Measurements from ENCODE around the gene SPINT2. TPM values are rescaled to one million over a fixed set of nuclear protein-coding genes. Genes with fewer than 3 reads are reported as not detected.

The SPINT2 gene
- total RNA-seq, 1 donor from 2014 or later, result 277 TPM

DNA sequence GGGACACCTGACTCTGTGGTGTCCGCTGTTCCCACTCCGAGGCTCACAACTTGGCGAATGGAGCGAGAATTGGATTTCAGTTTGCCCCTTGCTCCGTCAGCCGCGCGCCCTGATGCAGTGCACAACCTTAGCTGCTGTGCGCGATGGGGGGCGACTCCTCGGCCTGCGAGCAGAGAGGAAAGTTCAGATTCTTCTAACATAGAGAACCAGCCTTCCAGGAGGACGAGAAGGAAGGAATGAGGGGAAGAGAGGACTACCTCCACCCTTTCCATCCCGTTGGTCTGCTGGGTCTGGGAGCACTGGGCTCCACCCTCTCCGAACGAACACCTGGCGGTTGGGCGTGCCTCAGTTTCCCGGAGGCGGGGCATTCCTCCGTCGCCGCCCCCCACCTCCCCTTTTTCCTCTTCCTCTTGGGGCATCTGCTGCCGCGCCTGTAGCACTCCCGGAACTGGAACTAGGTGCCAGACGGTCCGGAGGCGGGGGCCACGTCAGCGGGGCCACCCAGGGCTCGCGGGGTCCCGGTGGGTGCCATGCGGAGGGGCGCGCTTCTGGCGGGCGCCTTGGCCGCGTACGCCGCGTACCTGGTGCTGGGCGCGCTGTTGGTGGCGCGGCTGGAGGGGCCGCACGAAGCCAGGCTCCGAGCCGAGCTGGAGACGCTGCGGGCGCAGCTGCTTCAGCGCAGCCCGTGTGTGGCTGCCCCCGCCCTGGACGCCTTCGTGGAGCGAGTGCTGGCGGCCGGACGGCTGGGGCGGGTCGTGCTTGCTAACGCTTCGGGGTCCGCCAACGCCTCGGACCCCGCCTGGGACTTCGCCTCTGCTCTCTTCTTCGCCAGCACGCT is 55.3 kb downstream of the SPINT2 start, which contains the start of gene KCNK6:
Gene KCNK6 (plus strand): TSS at position 425 of the 838 bp plus-strand sequence. CDS start 106 bp downstream, at position 531.
- peaks cover 33% of the 10 kb centered on the region for H3K27me3 Mint-ChIP-seq (ENCODE audit: low read depth)
- peak in 1 of 2 experiments; percentile 52 for DNase-seq (ENCODE audit: low spot score in 2 of 2, unreplicated experiment in 2 of 2)
- H3K4me3 Mint-ChIP-seq, result peak within 1 kb of the TSS; percentile 65
- no peak within 1 kb of the TSS for H3K27ac Mint-ChIP-seq
- H3K36me3 Mint-ChIP-seq, result no peaks in the 10 kb centered on the region
- H3K9me3 Mint-ChIP-seq, result no peaks in the 10 kb centered on the region
- TF ChIP-seq, protein P1, sequence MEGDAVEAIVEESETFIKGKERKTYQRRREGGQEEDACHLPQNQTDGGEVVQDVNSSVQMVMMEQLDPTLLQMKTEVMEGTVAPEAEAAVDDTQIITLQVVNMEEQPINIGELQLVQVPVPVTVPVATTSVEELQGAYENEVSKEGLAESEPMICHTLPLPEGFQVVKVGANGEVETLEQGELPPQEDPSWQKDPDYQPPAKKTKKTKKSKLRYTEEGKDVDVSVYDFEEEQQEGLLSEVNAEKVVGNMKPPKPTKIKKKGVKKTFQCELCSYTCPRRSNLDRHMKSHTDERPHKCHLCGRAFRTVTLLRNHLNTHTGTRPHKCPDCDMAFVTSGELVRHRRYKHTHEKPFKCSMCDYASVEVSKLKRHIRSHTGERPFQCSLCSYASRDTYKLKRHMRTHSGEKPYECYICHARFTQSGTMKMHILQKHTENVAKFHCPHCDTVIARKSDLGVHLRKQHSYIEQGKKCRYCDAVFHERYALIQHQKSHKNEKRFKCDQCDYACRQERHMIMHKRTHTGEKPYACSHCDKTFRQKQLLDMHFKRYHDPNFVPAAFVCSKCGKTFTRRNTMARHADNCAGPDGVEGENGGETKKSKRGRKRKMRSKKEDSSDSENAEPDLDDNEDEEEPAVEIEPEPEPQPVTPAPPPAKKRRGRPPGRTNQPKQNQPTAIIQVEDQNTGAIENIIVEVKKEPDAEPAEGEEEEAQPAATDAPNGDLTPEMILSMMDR (IDR thresholded peaks at IDR 0.05; ENCODE audit: unreplicated experiment), result no peak
- H3K4me1 Mint-ChIP-seq, result peaks cover 28% of the 10 kb centered on the region

DNA sequence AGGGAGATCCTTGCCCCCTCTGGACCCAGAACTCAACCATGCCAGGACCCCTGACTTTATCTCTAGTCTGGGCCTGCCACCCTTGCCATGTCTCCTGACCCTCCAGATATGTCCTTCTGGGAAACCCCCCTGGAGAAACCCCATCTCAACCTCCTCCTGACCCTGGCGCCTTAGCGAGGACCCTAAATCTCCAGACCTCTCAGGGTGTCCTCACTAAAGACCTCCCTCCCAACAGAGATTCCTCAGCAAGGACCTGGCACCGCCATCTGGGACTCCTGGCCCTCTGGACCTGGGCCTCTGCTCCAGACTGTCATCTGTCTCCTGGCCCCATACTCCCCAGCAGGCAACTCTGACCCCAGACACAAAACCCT is 56.6 kb downstream of the SPINT2 start:
- H3K4me3 Mint-ChIP-seq, result peak overlapping the region; percentile 29
- H3K36me3 Mint-ChIP-seq, result no peaks in the 10 kb centered on the region
- H3K9me3 Mint-ChIP-seq, result no peaks in the 10 kb centered on the region
- no peak for DNase-seq (ENCODE audit: low spot score in 2 of 2, unreplicated experiment in 2 of 2)
- no peak overlapping the region for H3K27ac Mint-ChIP-seq
- TF ChIP-seq, protein P1 (IDR thresholded peaks at IDR 0.05; ENCODE audit: unreplicated experiment), result no peak
- peaks cover 33% of the 10 kb centered on the region for H3K27me3 Mint-ChIP-seq (ENCODE audit: low read depth)
- peaks cover 25% of the 10 kb centered on the region for H3K4me1 Mint-ChIP-seq

DNA sequence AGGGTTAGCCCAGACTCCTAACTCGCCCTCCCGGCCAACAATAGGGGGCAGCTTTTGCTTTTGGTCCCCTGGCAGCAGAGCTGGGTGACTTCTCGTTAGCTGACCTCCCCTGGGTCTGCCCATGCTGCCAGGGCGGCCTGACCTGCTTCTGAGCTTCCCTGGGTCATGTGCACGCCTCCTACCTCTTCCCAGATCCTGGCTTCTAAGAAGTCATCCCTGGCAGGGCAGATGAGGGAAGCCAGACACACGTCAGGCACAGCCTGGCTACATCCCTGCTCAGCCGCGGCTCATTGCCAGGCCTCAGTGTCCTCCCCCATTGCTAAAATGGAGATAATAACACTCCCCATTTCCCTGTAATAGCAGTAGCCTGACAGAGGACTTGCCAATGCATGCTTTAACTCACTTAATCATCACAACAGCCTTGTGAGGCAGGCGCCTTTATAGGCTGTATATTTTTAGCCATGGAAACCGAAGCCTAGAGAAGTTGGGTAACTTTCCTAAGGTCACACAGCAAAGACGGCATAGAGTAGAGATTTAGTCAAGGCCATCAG is 57.3 kb downstream of the SPINT2 start:
- peaks cover 25% of the 10 kb centered on the region for H3K4me1 Mint-ChIP-seq
- no peak overlapping the region for H3K4me3 Mint-ChIP-seq
- peaks cover 33% of the 10 kb centered on the region for H3K27me3 Mint-ChIP-seq (ENCODE audit: low read depth)
- DNase-seq (ENCODE audit: low spot score in 2 of 2, unreplicated experiment in 2 of 2), result no peak
- peak overlapping the region; percentile 18 for H3K27ac Mint-ChIP-seq
- TF ChIP-seq, protein P1 (IDR thresholded peaks at IDR 0.05; ENCODE audit: unreplicated experiment), result no peak
- no peaks in the 10 kb centered on the region for H3K36me3 Mint-ChIP-seq
- no peaks in the 10 kb centered on the region for H3K9me3 Mint-ChIP-seq

DNA sequence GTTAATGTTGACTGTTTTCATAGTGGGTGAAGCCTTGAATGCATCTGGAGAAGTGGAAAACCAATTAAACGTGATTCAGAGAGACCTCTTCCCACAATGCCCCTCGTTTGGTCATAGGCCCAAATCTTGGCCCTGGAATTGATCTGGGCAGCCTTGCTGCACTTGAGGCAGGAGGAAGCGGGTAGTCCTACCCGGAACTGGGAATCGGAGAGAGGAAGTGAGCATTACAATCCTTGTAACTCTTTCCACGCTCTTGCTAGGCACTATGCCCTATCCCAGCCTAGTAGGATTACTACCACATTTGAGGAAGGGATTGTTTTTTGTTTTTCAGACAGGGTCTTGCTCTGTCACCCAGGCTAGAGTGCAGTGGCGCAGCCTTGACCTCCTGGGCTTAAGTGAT is 58.9 kb downstream of the SPINT2 start:
- DNase-seq (ENCODE audit: low spot score in 2 of 2, unreplicated experiment in 2 of 2), result no peak
- Mint-ChIP-seq H3K4me3 (no peak overlapping the region), H3K9me3 (no peaks in the 10 kb centered on the region), H3K27ac (no peak overlapping the region), H3K27me3 (ENCODE audit: low read depth) (peaks cover 31% of the 10 kb centered on the region), H3K4me1 (peaks cover 25% of the 10 kb centered on the region), H3K36me3 (no peaks in the 10 kb centered on the region)
- TF ChIP-seq, protein P1 (IDR thresholded peaks at IDR 0.05; ENCODE audit: unreplicated experiment), result no peak

DNA sequence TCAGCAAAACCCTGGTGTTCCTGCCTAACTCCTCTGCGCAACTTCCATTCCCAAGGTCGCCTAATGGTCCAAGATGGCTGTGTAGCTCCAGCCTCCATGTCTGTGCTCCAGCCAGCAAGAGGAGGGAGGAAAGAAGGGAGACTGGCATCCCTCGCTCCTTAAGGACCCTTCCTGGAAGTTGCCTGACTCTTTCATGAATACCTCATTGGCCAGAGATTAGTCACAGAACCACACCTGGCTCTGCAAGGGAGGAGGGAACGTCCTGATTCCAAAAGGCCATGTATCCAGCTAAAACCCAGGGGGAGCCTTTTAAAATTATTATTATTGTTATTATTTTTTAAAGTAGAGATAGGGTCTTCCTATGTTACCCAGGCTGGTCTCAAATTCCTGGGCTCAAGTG is 60.1 kb downstream of the SPINT2 start:
- H3K9me3 Mint-ChIP-seq, result no peaks in the 10 kb centered on the region
- H3K27me3 Mint-ChIP-seq (ENCODE audit: low read depth), result peaks cover 20% of the 10 kb centered on the region
- H3K27ac Mint-ChIP-seq, result no peak overlapping the region
- H3K4me1 Mint-ChIP-seq, result peaks cover 15% of the 10 kb centered on the region
- no peaks in the 10 kb centered on the region for H3K36me3 Mint-ChIP-seq
- H3K4me3 Mint-ChIP-seq, result no peak overlapping the region
- TF ChIP-seq, protein P1 (IDR thresholded peaks at IDR 0.05; ENCODE audit: unreplicated experiment), result no peak
- DNase-seq (ENCODE audit: low spot score in 2 of 2, unreplicated experiment in 2 of 2), result no peak

Data from mesothelial cell of epicardium (in vitro differentiated cells).